Kasumi-1 (cell line): ENCODE measurements around the gene WFIKKN2.
"Not testable (repeated sequence)": the region's sequence is repeated elsewhere in the genome, so short reads cannot be mapped to it uniquely, and the experiment has no call there.

Experiments
- DNase-seq, 2 experiments: peaks; one replicate each; lab custom pipeline; 2025; lab: John Stamatoyannopoulos, UW

The WFIKKN2 gene, protein sequence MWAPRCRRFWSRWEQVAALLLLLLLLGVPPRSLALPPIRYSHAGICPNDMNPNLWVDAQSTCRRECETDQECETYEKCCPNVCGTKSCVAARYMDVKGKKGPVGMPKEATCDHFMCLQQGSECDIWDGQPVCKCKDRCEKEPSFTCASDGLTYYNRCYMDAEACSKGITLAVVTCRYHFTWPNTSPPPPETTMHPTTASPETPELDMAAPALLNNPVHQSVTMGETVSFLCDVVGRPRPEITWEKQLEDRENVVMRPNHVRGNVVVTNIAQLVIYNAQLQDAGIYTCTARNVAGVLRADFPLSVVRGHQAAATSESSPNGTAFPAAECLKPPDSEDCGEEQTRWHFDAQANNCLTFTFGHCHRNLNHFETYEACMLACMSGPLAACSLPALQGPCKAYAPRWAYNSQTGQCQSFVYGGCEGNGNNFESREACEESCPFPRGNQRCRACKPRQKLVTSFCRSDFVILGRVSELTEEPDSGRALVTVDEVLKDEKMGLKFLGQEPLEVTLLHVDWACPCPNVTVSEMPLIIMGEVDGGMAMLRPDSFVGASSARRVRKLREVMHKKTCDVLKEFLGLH

DNA sequence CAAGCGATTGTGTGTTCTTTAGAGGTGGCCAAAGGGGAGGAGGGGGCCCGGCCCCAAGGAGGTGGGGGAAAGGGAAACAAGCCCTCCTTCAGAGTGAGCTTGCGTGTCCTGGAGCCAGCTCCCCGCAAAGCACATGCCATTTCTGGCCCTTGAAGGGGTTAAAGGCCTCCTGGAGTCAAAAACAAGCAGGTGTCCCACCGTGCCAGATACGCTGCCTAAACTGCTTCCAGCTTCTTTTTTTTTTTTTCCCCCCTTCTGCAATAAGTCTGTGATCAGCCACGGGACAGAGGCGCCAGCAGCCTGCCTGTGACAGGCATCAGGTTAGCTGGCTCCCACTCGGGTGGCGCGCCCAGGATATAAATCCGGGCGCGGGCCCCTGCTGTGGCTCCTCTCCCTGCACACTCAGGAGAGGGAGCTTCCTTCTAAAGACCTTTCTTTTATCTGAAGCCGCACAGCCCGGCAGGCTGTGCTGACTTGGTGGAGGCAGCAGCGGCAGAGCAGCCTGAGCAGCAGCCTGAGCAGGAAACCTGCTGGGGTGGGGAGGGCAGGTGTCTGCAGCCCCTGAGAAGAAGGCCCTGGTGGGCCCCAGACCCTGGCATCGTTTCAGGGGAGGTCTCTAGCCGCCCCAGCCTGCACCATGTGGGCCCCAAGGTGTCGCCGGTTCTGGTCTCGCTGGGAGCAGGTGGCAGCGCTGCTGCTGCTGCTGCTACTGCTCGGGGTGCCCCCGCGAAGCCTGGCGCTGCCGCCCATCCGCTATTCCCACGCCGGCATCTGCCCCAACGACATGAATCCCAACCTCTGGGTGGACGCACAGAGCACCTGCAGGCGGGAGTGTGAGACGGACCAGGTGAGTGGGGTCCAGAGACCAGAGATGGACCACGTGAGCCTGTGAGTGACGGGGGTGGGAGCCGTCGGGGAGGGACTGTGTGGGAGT is at the start of gene WFIKKN2:
Gene WFIKKN2 (plus strand): TSS at position 286 of the 934 bp plus-strand sequence. CDS start 352 bp downstream, at position 638.
- DNase-seq, result no peak

- DNase-seq, result no peak
These were observed 49.3 kb upstream of the WFIKKN2 start for GRCh38 chr17:50785946-50786570.

DNA sequence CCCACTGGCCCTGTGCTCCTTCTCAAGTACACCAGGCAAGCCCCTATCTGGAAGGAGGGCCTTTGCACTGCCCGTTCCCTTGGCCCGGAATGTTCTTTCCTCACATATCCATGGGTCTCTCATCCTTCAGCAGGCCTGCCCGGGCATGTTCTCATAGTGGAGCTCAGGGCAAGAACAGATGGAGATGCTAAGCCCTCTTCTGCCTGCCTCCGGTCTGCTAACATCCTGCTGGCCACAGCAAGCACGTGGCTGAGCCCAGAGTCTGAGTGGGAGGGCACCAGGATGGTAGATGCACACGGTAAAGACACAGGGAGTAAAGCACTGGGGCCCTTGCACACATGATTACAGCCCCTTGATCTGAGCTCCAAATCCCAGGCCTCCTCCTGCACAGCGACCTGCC is 48.3 kb upstream of the WFIKKN2 start:
- no peak for DNase-seq

DNA sequence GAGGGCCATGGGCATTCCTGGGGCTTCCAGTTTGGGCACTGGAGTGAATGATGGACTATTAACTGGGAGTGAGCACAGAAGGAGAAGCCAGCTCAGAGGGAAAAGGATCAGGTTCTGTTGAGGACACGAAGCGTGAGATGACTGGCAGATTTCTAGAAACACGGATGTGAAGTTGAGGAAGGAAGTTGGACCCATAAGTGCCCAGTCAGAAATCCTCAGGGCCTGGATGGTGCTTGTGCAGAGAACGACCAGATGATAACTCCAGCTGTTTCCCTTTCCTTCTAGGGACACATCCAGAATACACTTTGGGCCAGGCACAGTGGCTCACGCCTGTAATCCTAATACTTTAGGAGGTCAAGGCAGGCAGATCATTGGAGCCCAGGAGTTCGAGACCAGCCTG is 44.8 kb upstream of the WFIKKN2 start:
- peak; percentile 56 to 59 for DNase-seq

- no peak for DNase-seq
These were observed 43.3 kb upstream of the WFIKKN2 start for GRCh38 chr17:50792132-50792531.

- no peak for DNase-seq
These were observed 42.4 kb upstream of the WFIKKN2 start for GRCh38 chr17:50793007-50793406.

DNA sequence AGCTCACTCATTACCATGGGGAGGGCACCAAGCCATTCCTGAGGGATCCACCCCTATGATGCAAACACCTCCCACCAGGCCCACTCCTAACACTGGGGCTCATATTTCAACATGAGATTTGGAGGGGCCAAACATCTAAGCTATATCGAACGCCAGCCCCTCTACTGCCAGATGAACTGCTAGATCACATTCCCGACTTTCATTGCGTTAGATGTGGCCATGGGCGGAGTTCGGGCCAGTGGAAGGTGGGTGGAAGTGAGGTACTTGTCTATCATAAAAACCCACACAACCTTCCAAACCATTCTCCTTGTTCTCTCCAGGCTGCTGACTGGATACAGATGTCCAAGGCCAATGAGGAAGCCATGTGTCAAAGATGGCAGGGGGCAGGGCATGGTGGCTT is 41.0 kb upstream of the WFIKKN2 start:
- DNase-seq, result no peak

GRCh38 chr17:50797135-50797810 is 38.1 kb upstream of the WFIKKN2 start:
- DNase-seq, result peak; percentile 64 to 65

GRCh38 chr17:50798424-50799288 is 36.7 kb upstream of the WFIKKN2 start:
- no peak for DNase-seq

GRCh38 chr17:50799582-50799981 is 35.8 kb upstream of the WFIKKN2 start:
- no peak for DNase-seq

- DNase-seq, result no peak
These were observed 35.1 kb upstream of the WFIKKN2 start for GRCh38 chr17:50800196-50800700.

DNA sequence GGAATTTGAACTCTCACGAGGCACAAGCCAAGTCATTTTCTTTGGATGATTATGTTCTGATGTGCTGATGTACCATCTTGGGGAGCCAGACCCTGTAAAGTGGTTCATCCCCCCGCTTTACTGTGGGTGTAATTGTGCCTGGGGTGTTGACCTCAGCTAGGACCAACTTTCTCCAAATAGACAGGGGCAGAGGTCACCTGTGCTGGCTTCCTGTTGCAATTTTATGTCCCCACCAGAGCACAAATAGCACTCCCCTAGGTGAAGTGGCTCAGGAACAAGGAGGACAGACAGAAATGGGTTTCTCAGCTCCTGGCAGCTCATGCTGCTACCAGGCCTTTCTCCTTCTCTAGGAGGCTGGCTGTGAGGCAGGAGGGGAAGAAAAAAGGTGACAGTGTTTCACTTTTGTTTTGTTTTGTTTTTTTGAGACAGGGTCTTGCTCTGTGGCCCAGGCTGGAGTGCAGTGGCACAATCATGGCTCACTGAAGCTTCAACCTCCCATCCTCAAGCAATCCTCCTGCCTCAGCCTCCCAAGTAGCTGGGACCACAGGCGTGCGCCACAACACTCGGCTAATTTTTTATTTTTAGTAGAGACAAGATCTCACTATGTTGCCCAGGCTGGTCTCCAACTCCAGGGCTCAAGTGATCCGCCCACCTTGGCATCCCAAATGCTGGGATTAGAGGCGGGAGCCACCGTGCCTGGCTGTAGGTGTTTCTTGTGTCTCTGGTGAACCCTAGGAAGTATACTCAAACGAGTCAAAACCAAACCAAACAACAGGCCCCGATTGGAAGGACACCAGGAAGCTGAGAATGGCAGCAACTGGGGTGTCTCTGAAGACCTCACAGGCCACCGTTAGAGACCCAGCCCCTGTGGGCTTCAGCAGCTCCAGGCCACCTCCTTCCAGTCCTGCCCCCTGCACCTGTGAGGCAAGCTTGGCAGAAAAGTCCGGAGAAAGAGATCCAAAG is 32.5 kb upstream of the WFIKKN2 start:
- DNase-seq, result no peak

DNA sequence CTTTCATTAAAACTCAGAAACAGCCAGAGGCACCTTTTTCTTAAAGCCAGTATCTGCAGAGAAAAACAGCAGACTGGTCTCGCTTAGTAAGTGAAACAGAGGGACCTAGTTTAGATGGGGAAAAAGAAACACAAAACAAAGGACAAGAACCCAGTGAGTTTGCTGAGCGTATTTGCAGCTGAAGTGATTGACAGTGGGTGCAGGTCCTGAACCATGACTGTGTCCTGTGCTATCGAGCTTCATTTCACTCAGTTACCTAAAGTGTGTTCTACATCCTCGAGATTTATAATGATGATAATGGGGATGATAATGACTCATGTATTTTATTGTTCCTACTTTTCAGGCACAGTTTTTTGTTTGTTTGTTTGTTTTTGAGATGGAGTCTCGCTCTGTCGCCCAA is 31.7 kb upstream of the WFIKKN2 start:
- DNase-seq, result no peak

DNA sequence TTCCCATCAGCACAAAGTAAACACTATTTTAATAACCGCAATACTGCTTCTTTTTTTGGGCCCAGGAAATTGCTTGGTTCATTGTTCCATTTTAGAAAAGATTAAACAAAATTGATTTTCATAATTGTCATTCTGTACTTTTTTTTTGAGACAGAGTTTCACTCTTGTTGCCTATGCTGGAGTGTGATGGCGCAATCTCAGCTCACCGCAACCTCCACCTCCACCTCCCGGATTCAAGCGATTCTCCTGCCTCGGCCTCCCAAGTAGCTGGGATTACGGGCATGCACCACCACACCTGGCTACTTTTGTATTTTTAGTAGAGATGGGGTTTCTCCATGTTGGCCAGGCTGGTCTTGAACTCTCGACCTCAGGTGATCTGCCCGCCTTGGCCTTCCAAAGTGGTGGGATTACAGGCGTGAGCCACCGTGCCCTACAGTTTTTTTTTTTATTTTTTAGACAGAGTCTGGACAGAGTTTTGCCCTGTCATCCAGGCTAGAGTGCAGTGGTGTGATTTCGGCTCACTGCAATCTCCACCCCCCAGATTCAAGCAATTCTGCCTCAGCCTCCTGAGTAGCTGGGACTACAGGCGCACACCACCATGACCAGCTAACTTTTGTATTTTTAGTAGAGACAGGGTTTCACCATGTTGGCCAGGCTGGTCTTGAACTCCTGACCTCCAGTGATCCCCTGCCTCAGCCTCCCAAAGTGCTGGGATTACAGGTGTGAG is 30.5 kb upstream of the WFIKKN2 start:
- DNase-seq, result not testable (repeated sequence)

DNA sequence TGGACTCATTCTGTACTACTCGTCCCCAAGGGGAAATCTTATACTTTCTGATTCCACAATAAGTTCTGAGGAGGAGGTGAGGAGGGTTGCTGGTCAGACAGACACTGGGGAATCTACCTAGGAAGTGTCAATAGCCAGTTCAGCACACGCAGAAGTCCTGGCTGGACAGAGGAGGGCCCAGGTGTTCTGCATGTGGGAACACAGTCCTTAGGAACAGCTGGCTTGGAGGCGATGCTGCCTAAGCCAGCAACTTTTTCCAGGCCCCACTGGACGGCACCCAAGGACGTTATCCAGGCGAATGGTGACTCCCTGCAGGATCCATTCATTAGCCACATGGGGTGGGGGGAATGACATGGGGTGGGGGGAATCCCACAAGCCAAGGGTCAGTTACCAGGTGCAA is 29.9 kb upstream of the WFIKKN2 start:
- no peak for DNase-seq

DNA sequence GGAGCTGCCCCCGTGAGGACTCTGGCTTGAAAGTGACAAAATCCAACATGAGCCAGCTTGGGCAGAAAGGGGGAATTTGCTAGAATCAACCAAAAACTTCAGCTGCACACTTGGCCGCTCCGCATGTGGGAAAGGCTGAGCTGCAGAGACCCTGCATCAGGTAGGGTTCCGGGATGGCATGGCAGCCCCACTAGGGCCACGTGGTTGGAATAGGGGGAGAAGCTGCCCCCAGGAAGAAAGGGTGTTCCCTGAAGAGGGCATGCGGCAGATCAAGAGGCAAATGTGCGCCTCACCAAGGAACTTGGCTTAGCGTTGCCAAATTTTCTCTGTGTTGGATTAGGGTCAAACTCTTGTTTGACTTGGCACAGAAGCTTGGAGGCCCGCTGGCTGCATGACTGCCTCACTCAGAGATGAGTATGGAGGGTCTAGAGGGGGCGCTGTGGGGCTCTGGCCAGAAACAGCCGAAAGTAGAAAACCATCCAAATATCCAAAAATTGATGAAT is 29.2 kb upstream of the WFIKKN2 start:
- DNase-seq, result no peak

DNA sequence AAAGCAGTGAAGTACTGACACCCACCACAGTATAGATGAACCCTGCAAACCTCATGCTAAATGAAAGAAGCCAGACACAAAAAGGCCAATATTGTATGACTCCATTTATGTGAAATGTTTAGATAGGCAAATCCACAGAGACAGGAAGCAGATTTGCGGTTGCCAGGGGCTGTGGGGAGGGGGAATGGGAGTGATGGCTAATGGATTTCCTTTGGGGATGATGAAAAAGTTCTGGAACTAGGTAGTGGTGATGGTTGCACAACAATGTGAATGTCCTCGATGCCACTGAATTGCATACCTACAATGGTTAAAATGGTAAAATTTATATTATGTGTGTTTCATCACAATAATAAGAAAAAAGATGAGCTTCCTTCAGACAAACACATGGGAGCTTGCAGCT is 28.4 kb upstream of the WFIKKN2 start:
- no peak for DNase-seq

DNA sequence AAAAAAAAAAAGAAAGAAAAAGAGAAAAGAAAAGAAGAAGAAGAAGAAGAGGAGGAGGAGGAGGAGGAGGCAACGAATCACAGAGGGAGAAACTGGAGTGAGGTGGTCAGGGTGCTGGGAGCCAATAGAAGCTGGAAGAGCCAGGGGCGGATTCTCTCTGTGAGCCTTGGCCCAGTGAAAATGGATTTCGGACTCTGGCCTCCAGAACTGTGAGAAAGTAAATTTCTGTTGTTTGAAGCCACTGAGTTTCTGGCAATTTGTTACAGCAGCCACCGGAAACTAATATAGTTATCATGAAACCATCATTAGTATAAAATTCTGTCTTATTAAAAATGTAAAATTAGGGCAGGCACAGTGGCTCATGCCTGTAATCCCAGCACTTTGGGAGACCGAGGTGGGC is 27.7 kb upstream of the WFIKKN2 start:
- no peak for DNase-seq
